GM13977 (cell line): ENCODE measurements around the gene SGCB.
A peak's percentile ranks its signal among the peaks of the same experiment; 100 is the strongest.
"Not testable (repeated sequence)": the region's sequence is repeated elsewhere in the genome, so short reads cannot be mapped to it uniquely, and the experiment has no call there.

ENCODE experiments used
- DNase-seq: peaks from one replicate; pipeline ENCODE4 v3.0.0; 2012; ENCODE audit warnings: low spot score
- CTCF ChIP-seq: IDR thresholded peaks from 2 replicates; pipeline ENCODE4 v1.5.1; 2012; ENCODE audit warnings: mild to moderate bottlenecking, control low read depth; ENCODE audit not compliant: insufficient read depth; ENCODE audit errors: extremely low read depth, missing control alignments
- in situ Hi-C: fragments of 300-500 bp; cut with MboI; formaldehyde crosslinking; loops from one replicate; pipeline ENCODE4 v1.12.0; 2022; ENCODE audit warnings: low sequenced_read_pairs, low pct_unique_long_range_greater_than_20kb, mixed read lengths, inconsistent platforms; ENCODE audit not compliant: unreplicated experiment

Gene SGCB, protein sequence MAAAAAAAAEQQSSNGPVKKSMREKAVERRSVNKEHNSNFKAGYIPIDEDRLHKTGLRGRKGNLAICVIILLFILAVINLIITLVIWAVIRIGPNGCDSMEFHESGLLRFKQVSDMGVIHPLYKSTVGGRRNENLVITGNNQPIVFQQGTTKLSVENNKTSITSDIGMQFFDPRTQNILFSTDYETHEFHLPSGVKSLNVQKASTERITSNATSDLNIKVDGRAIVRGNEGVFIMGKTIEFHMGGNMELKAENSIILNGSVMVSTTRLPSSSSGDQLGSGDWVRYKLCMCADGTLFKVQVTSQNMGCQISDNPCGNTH

GRCh38 chr4:52038103-52038912 is at the start of gene SGCB:
TSS of gene SGCB (minus strand) at chr4:52038299. CDS start at chr4:52038259, 40 bp downstream.
- TF ChIP-seq CTCF, result no peak
- DNase-seq, result peak; percentile 80
- in situ Hi-C loops, result no loop called here

DNA sequence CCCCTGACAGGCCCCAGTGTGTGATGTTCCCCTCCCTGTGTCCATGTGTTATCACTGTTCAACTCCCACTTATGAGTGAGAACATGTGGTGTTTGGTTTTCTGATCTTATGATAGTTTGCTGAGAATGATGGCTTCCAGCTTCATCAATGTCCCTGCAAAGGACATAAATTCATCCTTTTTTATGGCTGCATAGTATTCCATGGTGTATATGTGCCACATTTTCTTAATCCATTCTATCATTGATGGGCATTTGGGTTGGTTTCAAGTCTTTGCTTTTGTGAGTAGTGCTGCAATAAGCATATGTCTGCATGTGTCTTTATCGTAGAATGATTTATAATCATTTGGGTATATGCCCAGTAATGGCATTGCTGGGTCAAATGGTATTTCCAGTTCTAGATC is 48.3 kb upstream of the SGCB start:
- in situ Hi-C loops, DNase-seq: not testable (repeated sequence)

GRCh38 chr4:52081216-52081615 is 43.1 kb upstream of the SGCB start:
- no peak for TF ChIP-seq CTCF
- in situ Hi-C loops, result no loop called here
- DNase-seq, result no peak

DNA sequence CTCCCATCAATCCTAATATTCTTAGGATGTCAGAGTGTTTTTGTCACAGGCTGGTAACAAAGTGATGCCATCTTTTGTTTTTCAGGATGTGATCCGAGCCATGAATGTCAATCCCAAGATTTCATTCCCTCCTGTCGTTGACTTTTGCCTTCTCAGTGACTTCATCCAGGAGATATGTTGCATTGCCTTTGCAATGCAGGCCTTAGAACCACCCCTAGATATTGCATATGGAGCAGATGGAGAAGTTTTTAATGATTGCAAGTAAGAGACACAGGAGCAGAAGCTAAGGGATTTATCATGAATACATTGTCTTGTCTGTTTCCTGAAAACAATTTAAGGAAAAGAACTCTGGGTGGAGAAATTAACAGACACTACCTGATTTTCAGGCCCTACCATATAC is 41.6 kb upstream of the SGCB start:
- no peak for DNase-seq
- in situ Hi-C loops, result no loop called here
- TF ChIP-seq CTCF, result no peak

DNA sequence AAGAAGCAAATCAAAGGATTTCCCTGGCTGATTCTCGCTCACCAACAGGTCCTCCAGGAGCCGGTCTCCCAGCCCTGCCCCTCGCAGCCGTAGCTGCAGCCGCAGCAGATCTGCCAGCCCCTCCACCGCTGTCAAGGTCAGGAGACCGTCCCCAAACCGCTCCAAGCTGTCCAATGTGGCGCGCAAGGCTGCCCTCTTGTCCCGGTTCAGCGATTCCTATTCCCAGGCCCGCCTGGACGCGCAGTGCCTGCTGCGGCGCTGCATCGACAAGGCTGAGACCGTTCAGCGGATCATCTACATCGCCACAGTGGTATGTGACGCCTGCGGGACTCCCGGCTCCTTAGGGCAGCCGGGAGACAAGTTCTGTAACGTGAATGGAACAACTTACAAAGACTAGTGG is 38.6 kb upstream of the SGCB start:
- TF ChIP-seq CTCF, result no peak
- no peak for DNase-seq
- in situ Hi-C loops, result no loop called here

DNA sequence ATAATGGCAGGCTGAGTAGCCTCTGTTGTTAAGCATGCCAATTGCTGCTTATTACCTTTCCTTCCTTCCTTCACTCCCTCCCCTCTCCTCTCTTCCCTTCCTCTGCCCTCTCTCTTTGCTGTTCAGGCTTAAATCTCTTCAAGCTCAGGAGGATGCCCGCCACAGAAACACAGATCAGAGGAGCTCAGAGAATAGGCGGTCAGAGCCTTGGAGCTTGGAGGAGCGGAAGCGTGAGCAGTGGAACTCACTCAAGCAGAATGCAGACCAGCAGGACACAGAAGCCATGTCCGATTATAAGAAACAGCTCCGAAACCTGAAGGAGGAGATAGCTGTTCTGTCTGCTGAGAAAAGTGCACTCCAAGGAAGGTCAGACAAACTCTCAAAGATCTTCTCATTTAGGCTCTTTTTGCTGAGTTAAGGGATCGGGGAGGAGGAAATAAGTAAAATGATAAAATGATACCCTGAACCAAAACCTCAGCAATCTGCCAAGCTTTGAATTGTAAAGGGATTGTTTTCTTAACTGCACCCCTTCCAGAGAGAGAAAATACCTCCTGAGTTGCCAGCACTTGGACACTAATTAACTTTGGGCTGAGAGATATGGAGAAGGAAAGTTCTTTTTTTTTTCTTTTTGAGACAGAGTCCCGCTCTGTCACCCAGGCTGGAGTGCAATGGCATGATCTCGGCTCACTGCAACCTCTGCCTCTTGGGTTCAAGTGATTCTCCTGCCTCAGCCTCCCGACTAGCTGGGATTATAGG is 33.9 kb upstream of the SGCB start:
- no peak for TF ChIP-seq CTCF
- DNase-seq, result no peak
- in situ Hi-C loops, result no loop called here
